Neural crest cell (in vitro differentiated cells): ENCODE results near the gene CLDN24. TPM values are rescaled to one million over a fixed set of nuclear protein-coding genes. Genes with fewer than 3 reads are reported as not detected.

Experiments
- DNase-seq: peaks from one replicate; pipeline ENCODE4 v3.0.0; 2021; ENCODE audit warnings: low read depth, mixed read lengths, low spot score
- H3K27ac Mint-ChIP-seq: one replicate; pipeline ENCODE4 v1.8.0; 2021; ENCODE audit warnings: mild to moderate bottlenecking, mixed read lengths; ENCODE audit not compliant: unreplicated experiment
- H3K27me3 Mint-ChIP-seq: 2 replicates; pipeline ENCODE4 v1.8.0; 2021; ENCODE audit warnings: low read depth, mild to moderate bottlenecking, mixed read lengths
- H3K36me3 Mint-ChIP-seq: 2 replicates; pipeline ENCODE4 v1.8.0; 2021; ENCODE audit warnings: low read depth, mild to moderate bottlenecking, mixed read lengths
- H3K4me1 Mint-ChIP-seq: 2 replicates; pipeline ENCODE4 v1.8.0; 2021; ENCODE audit warnings: mixed read lengths
- H3K4me3 Mint-ChIP-seq: one replicate; pipeline ENCODE4 v1.8.0; 2021; ENCODE audit warnings: mild to moderate bottlenecking, mixed read lengths
- H3K9me3 Mint-ChIP-seq: 2 replicates; pipeline ENCODE4 v1.8.0; 2021; ENCODE audit warnings: mixed read lengths
- total RNA-seq: library from RNA; stranded (reverse); gene quantifications from 2 replicates; pipeline ENCODE4 v1.2.1, GENCODE V29; 2021
- TF ChIP-seq, protein P1 (sequence below): fragments of 200-600 bp; sonication (generic); conservative IDR thresholded peaks from 2 replicates; pipeline ENCODE4 v1.5.0; 2021; ENCODE audit warnings: antibody characterized with exemption, mild to moderate bottlenecking

Gene CLDN24
- total RNA-seq, 1 donor from 2014 or later = not detected

DNA sequence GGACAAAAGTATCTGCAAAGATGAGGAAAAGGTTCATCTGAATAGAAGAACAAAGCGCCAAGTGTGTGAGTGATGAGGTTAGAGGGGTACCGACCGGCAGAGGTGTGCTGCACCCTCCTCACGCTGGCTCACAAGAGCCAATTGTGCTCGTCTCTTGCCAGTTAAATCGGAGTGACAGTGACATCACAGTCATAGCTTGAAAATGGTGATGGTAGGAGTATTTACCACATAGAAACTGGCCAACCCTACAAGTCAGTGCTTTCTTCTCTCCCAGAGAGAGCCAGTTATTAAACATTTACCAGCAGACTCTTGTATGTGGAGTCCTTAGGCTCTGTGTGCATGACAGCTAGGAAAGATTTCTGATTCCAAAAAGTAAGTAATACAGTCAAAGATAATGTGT lies 34.5 kb downstream of the CLDN24 start:
- DNase-seq = no peak
- no peaks in the 10 kb centered on the region for H3K27me3 Mint-ChIP-seq
- H3K36me3 Mint-ChIP-seq = peaks cover 17% of the 10 kb centered on the region
- no peaks in the 10 kb centered on the region for H3K9me3 Mint-ChIP-seq
- no peaks in the 10 kb centered on the region for H3K4me1 Mint-ChIP-seq
- H3K27ac Mint-ChIP-seq = no peak overlapping the region
- H3K4me3 Mint-ChIP-seq = no peak overlapping the region
- TF ChIP-seq, protein P1, sequence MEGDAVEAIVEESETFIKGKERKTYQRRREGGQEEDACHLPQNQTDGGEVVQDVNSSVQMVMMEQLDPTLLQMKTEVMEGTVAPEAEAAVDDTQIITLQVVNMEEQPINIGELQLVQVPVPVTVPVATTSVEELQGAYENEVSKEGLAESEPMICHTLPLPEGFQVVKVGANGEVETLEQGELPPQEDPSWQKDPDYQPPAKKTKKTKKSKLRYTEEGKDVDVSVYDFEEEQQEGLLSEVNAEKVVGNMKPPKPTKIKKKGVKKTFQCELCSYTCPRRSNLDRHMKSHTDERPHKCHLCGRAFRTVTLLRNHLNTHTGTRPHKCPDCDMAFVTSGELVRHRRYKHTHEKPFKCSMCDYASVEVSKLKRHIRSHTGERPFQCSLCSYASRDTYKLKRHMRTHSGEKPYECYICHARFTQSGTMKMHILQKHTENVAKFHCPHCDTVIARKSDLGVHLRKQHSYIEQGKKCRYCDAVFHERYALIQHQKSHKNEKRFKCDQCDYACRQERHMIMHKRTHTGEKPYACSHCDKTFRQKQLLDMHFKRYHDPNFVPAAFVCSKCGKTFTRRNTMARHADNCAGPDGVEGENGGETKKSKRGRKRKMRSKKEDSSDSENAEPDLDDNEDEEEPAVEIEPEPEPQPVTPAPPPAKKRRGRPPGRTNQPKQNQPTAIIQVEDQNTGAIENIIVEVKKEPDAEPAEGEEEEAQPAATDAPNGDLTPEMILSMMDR = no peak

DNA sequence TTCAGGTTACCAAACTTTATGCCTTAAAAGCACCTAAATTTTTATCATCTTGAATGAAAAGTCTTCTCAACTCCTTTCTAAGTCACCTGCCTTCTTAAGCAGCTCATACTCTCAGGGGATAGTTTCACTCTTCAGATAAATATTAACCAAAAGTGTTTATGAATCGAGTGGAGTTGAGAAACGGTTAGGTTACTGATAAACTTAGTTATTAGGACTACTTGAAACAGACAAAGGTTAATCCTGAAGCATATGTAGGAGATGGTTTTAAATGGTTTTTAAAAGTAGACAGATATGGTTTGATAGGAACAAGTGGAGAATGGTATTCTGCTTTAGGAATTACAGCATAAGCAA lies 34.9 kb downstream of the CLDN24 start:
- Mint-ChIP-seq H3K27ac (no peak overlapping the region), H3K36me3 (peaks cover 17% of the 10 kb centered on the region), H3K9me3 (no peaks in the 10 kb centered on the region), H3K4me3 (no peak overlapping the region), H3K27me3 (no peaks in the 10 kb centered on the region), H3K4me1 (no peaks in the 10 kb centered on the region)
- no peak for DNase-seq
- TF ChIP-seq, protein P1 = no peak

DNA sequence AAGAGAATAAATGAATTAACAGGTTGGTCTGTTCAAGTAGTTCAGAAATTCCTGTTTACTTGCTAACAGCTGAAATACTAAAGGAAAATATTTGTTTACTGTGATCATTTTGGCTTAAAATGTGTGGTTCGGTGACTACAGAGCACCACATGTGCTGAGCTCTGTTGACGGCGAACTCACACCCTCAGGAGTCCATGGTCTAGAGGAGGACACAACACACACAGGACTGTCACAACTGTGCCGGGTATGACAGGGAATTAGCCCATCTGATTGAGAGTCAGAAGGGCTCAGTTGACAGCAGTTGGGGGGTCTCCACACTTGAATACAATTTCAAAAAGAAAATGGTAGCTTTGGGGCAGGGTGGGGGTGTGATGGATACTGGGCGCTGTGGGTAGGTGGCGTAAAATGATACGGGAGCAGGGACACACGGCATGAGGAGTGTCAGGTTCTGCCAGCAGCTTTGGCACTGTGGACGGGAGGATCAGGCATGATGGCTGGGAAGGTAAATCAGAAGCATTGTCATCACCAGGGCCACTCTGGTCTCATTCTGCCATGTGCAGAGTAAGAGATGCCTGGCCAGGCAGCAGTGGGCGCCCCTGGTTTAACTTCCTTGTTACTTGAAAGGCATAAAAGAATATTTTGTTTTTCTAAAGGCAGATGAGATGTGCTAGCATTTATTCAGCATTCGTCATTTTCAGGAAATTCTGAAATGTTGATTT lies 35.5 kb downstream of the CLDN24 start:
- H3K27ac Mint-ChIP-seq = no peak overlapping the region
- no peak overlapping the region for H3K4me3 Mint-ChIP-seq
- no peaks in the 10 kb centered on the region for H3K4me1 Mint-ChIP-seq
- TF ChIP-seq, protein P1 = no peak
- no peaks in the 10 kb centered on the region for H3K9me3 Mint-ChIP-seq
- no peaks in the 10 kb centered on the region for H3K27me3 Mint-ChIP-seq
- DNase-seq = no peak
- H3K36me3 Mint-ChIP-seq = peaks cover 17% of the 10 kb centered on the region

DNA sequence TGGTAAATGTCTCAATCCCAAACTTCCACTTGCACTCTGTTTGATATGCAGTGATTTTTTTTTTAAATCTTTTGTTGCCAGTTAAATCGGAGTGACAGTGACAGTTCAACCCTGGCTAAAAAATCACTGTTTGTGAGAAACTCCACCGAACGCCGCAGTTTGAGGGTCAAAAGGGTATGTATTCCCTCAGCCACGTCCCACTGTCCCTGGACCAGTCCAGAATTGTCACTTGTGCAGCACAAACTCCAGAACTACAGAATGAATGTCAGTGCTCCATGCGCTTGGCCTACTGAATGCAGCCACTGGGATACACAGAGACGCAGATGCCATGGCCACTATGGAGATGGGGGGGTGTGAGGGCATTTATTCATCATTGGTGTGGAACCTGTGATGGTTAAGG lies 36.3 kb downstream of the CLDN24 start:
- Mint-ChIP-seq H3K4me3 (no peak overlapping the region), H3K36me3 (peaks cover 15% of the 10 kb centered on the region), H3K27ac (no peak overlapping the region), H3K27me3 (no peaks in the 10 kb centered on the region), H3K9me3 (no peaks in the 10 kb centered on the region), H3K4me1 (no peaks in the 10 kb centered on the region)
- no peak for DNase-seq
- TF ChIP-seq, protein P1 = no peak

DNA sequence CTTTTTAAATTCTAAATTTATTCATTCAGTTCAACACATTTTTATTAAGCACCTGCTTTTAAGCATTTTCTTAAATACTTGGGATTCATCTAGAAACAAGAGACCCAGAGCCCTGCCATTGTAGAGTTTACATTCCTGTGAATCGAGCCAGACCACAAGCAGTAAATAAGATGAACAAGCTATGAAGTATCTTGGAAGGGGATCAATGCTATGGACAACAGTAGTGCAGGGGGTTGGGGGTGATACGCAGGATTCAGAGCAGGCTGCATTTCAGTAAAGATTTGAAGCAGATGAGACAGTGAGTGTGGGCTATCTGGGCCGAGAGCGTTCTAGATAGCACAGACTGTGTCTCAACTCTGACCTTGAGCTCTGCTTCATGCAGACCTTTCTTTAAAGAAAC lies 37.3 kb downstream of the CLDN24 start:
- Mint-ChIP-seq H3K27me3 (no peaks in the 10 kb centered on the region), H3K27ac (no peak overlapping the region), H3K36me3 (peaks cover 17% of the 10 kb centered on the region)

More for the DNA sequence above, 37.3 kb downstream of the CLDN24 start:
- DNase-seq = no peak
- H3K4me3 Mint-ChIP-seq = no peak overlapping the region
- TF ChIP-seq, protein P1 = no peak
- H3K4me1 Mint-ChIP-seq = no peaks in the 10 kb centered on the region
- no peaks in the 10 kb centered on the region for H3K9me3 Mint-ChIP-seq
